ENCODE data around the gene STAT3. TPM values are rescaled to one million over a fixed set of nuclear protein-coding genes. Genes with fewer than 3 reads are reported as not detected.

Gene STAT3
- total and polyA plus RNA-seq, 2 of the 13 experiments (the other 11 are each of a cell fraction or from before 2014, with no cell fraction given): 61.8 to 62.4 TPM

GRCh38 chr17:42317266-42317845 is 70.9 kb downstream of the STAT3 start:
- FAIRE-seq: no peak
- CTCF ChIA-PET (ENCODE audit: low intra/inter-chr PET ratio, low total read pairs): no interaction called here
- TF ChIP-seq MXI1 (IDR thresholded peaks at IDR 0.05; ENCODE audit: borderline replicate concordance, low read depth, low read length) (peak; percentile 27; the same call in 1 of the 3 replicates), ARID4A (CRISPR knock-in tag; IDR thresholded peaks at IDR 0.05; ENCODE audit: borderline replicate concordance) (peak; percentile 39; the same call in 1 of the 2 replicates), RARA (CRISPR knock-in tag; IDR thresholded peaks at IDR 0.05) (peak; percentile 9; the same call in 1 of the 2 replicates), ZBTB10 (CRISPR knock-in tag; IDR thresholded peaks at IDR 0.05; ENCODE audit: borderline replicate concordance) (no peak), CTCF (CRISPR knock-in tag; IDR thresholded peaks at IDR 0.05) (peak; percentile 22; the same call in 1 of the 2 replicates), ZFX (CRISPR knock-in tag; IDR thresholded peaks at IDR 0.05; ENCODE audit: low read depth) (peak; percentile 23; the same call in 1 of the 2 replicates), SP4 (CRISPR knock-in tag; IDR thresholded peaks at IDR 0.05) (0 out of 2 replicates have a peak, but pooled peaks have one; percentile 20), RFXAP (CRISPR knock-in tag; IDR thresholded peaks at IDR 0.05; ENCODE audit: borderline replicate concordance) (no peak), UBTF (CRISPR knock-in tag; IDR thresholded peaks at IDR 0.05) (no peak), MAX (IDR thresholded peaks at IDR 0.05) (peak; percentile 83), HNRNPL (IDR thresholded peaks at IDR 0.05; ENCODE audit: low read depth, low read length) (no peak), SAP130 (CRISPR knock-in tag; IDR thresholded peaks at IDR 0.05; ENCODE audit: low read depth) (0 out of 2 replicates have a peak, but pooled peaks have one; percentile 37)

More at GRCh38 chr17:42317266-42317845, 70.9 kb downstream of the STAT3 start:
- H3K27ac ChIP-seq (ENCODE audit: extremely low read length, insufficient read depth, low read length): peak overlapping the region; percentile 6
- no peaks in the 10 kb centered on the region for H3K27me3 ChIP-seq (ENCODE audit: control insufficient read depth in 1 of 2, insufficient read depth in 2 of 2, low read length in 2 of 2)
- BruUV-seq (replicated peaks): no TSS peak
- H3K9me3 ChIP-seq (ENCODE audit: low read length): no peaks in the 10 kb centered on the region
- H3K36me3 ChIP-seq (replicated peaks in 1 of 2; ENCODE audit: control insufficient read depth in 1 of 2, insufficient read depth in 2 of 2, low read length in 2 of 2): peaks cover 13 to 51% of the 10 kb centered on the region in 2 experiments
- in situ Hi-C loops (cut with HindIII; ENCODE audit: extremely low pct_ligation_motif_present, low pct_unique_long_range_greater_than_20kb) (no loop called here), intact Hi-C loops (cut with micrococcal nuclease; ENCODE audit: unreplicated experiment) (no loop called here)
- no peaks in the 10 kb centered on the region for H3K79me2 ChIP-seq (ENCODE audit: insufficient read depth, low read length)
- no peaks in the 10 kb centered on the region for H4K20me1 ChIP-seq (ENCODE audit: insufficient read depth, low read length)
- peaks cover 55% of the 10 kb centered on the region for H3K4me1 ChIP-seq (ENCODE audit: insufficient read depth, low read length)
- no peak overlapping the region for H3K9ac ChIP-seq (ENCODE audit: insufficient read depth, low read depth, low read length)
- no peak for ATAC-seq
- 58% methylated on average over 5 of the region's 5 CpGs for WGBS (ENCODE audit: low lambda C conversion rate)
- H2AFZ ChIP-seq (ENCODE audit: low read length): no peak overlapping the region
- H3K4me3 ChIP-seq (replicated peaks in 1 of 3; ENCODE audit: insufficient read depth in 1 of 3, low read depth in 2 of 3, low read length in 3 of 3): no peak overlapping the region
- DNase-seq (ENCODE audit: low spot score): no peak
- no peak overlapping the region for H3K4me2 ChIP-seq (ENCODE audit: low read depth, low read length)
- POLR2A ChIA-PET: no interaction called here
